Subcutaneous abdominal adipose tissue (tissue), 5 donors: ENCODE measurements around the gene THAP3.

ENCODE experiments used
- H3K27ac ChIP-seq: one replicate; pipeline ENCODE4 v1.7.0; 2013; ENCODE audit warnings: low read depth, mild to moderate bottlenecking, inconsistent platforms, low read length, moderate library complexity
- H3K27me3 ChIP-seq, 5 donors: one replicate each; pipeline ENCODE4 v1.7.0; 2013; ENCODE audit warnings: low read length in 5 of 5, inconsistent platforms in 1 of 5; ENCODE audit not compliant: control insufficient read depth in 5 of 5, insufficient read depth in 4 of 5
- H3K36me3 ChIP-seq, 5 donors: one replicate each; pipeline ENCODE4 v1.7.0; 2013; ENCODE audit warnings: low read length in 5 of 5; ENCODE audit not compliant: control insufficient read depth in 5 of 5, insufficient read depth in 5 of 5
- H3K4me1 ChIP-seq, 5 donors: one replicate each; pipeline ENCODE4 v1.7.0; 2013; ENCODE audit warnings: low read length in 5 of 5, mild to moderate bottlenecking in 3 of 5, moderate library complexity in 1 of 5; ENCODE audit not compliant: control insufficient read depth in 5 of 5, insufficient read depth in 5 of 5
- H3K4me3 ChIP-seq, 5 donors: one replicate each; pipeline ENCODE4 v1.7.0; 2013; ENCODE audit warnings: low read length in 5 of 5, low read depth in 1 of 5
- H3K9ac ChIP-seq, 5 donors: one replicate each; pipeline ENCODE4 v1.7.0; 2013; ENCODE audit warnings: low read length in 5 of 5, mild to moderate bottlenecking in 4 of 5, moderate library complexity in 3 of 5
- H3K9me3 ChIP-seq, 5 donors: one replicate each; pipeline ENCODE4 v1.7.0; 2013; ENCODE audit warnings: low read length in 5 of 5; ENCODE audit not compliant: control insufficient read depth in 5 of 5
- donor health status: healthy.
- donor health status: healthy.
- donor health status: healthy.
- donor health status: healthy.
- donor health status: healthy.

The THAP3 gene

GRCh38 chr1:6591644-6592043, 33.0 kb upstream of the THAP3 start:
- Histone ChIP-seq H3K9me3 (no peaks in the 10 kb centered on the region), H3K27ac (no peak overlapping the region), H3K4me1 (peaks cover 4 to 87% (median 57%) of the 10 kb centered on the region in 5 donors), H3K27me3 (no peaks in the 10 kb centered on the region), H3K4me3 (peak overlapping the region in 1 of 5 donors; percentile 16), H3K9ac (no peak overlapping the region), H3K36me3 (peaks cover 0 to 99% (median 88%) of the 10 kb centered on the region in 5 donors)

- H3K27me3 ChIP-seq, result no peaks in the 10 kb centered on the region
- H3K9me3 ChIP-seq, result no peaks in the 10 kb centered on the region
- H3K9ac ChIP-seq, result no peak overlapping the region
- H3K4me3 ChIP-seq, result no peak overlapping the region
- H3K36me3 ChIP-seq, result peaks cover 0 to 99% (median 90%) of the 10 kb centered on the region in 5 donors
- H3K27ac ChIP-seq, result no peak overlapping the region
- H3K4me1 ChIP-seq, result peaks cover 5 to 87% (median 57%) of the 10 kb centered on the region in 5 donors
Observed at GRCh38 chr1:6592441-6592840, 32.2 kb upstream of the THAP3 start.

DNA sequence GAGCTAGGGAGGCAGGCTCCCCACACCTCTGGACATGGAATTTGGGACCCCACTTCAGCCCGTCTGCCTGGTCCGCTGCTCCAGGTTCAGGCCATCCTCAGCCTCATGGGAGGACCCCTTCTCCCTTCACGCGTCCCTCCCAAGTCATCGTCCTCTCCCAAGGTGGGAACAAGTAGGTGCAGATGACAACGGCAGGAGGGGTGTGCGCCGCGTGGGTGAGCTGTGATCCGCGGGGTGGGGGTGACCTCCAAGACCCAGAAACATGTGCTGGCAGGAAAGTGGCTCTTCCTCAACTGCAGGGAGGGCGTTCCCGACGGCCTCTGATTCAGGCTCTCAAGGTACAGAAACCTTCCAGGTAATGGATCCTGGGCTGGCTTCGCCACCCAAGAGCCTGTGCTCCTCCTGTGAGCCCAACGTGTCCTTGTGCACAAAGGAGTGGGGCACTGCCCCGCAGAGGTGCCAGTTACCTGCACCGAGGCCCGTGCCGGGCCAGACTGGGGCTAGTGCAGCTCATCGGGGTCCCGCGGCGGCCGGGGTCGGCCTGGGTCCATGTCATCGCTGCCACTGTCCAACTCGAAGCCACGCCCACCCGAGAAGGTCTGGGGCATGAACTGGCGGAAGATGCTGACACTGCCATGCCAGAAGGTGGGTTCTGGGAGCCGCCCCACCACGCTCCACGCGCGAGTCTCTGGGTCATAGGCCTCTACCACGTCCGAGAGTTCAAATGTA, 31.6 kb upstream of the THAP3 start:
- H3K9me3 ChIP-seq, result no peaks in the 10 kb centered on the region
- H3K36me3 ChIP-seq, result peaks cover 0 to 99% (median 90%) of the 10 kb centered on the region in 5 donors
- H3K27ac ChIP-seq, result no peak overlapping the region
- H3K9ac ChIP-seq, result no peak overlapping the region
- H3K4me1 ChIP-seq, result peaks cover 10 to 87% (median 58%) of the 10 kb centered on the region in 5 donors
- no peaks in the 10 kb centered on the region for H3K27me3 ChIP-seq
- no peak overlapping the region for H3K4me3 ChIP-seq

DNA sequence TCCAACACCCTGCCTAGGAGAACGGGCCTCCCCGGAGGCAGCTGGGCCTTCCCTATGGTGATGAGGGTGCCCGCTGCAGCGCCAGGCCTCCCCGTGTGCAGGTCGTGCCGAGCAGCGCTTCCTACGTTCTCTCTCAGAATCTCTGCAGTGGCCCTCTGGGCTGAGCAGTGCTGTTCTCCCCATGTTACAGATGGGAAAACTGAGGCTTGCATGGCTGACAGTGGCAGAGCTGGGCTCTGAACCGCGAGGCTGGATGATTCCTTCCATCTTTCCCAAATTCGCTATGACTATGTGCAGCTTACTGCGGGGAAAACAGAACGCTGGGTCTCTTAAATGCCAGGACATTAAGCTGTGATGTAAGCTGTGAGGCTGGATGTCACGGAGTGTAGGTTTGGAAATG, 30.9 kb upstream of the THAP3 start:
- no peak overlapping the region for H3K27ac ChIP-seq
- H3K9me3 ChIP-seq, result no peaks in the 10 kb centered on the region
- H3K9ac ChIP-seq, result no peak overlapping the region
- H3K36me3 ChIP-seq, result peaks cover 0 to 98% (median 82%) of the 10 kb centered on the region in 5 donors
- no peaks in the 10 kb centered on the region for H3K27me3 ChIP-seq
- H3K4me3 ChIP-seq, result no peak overlapping the region
- H3K4me1 ChIP-seq, result peaks cover 10 to 88% (median 62%) of the 10 kb centered on the region in 5 donors

DNA sequence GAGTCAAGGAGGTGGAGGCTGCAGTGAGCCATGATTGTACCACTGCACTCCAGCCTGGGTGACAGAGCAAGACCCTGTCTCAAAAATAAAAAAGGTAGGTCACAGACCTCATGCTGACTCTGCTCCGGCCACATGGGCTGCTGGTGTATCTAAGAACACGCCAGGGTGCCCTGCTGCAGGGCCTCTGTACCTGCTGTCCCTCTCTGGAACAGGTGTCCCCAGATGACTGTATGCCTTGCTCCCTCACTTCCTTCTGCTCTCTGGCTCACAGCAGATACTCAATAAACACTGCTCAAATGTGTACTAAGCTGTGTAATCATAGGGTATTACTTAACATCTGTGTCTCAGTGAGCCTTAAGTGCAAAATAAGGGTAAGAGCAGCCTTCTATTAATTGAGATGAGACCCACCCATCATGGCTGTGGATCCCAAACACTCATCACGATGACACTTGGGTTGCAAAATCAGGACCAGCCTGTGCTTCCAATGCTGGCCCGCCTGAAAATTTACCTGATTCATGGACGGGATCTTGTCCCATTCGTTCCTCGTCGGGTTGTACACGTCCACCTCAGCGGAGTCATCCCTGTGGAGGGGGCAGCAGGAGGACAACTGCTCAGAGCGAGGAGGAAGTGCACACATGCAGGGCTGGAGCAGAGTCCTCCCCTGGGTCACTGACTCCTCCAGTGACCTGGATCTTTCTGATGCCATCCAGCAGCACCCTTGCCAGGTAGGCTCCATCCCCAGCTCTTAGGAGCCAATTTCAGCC, 29.5 kb upstream of the THAP3 start:
- H3K27me3 ChIP-seq, result no peaks in the 10 kb centered on the region
- no peak overlapping the region for H3K4me3 ChIP-seq
- H3K4me1 ChIP-seq, result peaks cover 15 to 88% (median 69%) of the 10 kb centered on the region in 5 donors
- H3K36me3 ChIP-seq, result peaks cover 0 to 92% (median 75%) of the 10 kb centered on the region in 5 donors
- no peaks in the 10 kb centered on the region for H3K9me3 ChIP-seq
- no peak overlapping the region for H3K27ac ChIP-seq
- H3K9ac ChIP-seq, result no peak overlapping the region

DNA sequence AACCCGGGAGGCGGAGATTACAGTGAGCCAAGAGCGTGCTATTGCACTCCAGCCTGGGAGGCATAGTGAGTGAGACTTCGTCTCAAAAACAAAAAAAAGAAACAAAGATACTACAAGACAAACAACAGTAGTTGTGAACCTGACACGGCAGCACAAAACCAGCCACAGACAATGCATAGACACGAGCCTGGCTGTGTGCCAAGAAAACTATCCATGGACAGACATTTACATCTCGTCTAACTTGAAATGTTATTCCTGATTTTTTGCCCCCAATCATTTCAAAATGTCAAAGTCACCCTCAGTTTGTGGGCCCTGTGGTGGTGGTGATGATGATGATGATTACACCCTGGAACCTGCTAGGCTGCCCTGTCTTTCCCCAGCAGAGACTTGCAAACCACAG, 28.3 kb upstream of the THAP3 start:
- Histone ChIP-seq H3K9me3 (no peaks in the 10 kb centered on the region), H3K4me1 (peaks cover 17 to 86% (median 65%) of the 10 kb centered on the region in 5 donors), H3K9ac (peak overlapping the region in 2 of 5 donors; percentile 8 to 60), H3K36me3 (peaks cover 0 to 81% (median 68%) of the 10 kb centered on the region in 5 donors), H3K27ac (peak overlapping the region; percentile 100), H3K27me3 (no peaks in the 10 kb centered on the region), H3K4me3 (peak overlapping the region in 3 of 5 donors; percentile 12 to 49 (median 40))

- Histone ChIP-seq H3K9me3 (no peaks in the 10 kb centered on the region), H3K4me3 (peak overlapping the region in 4 of 5 donors; percentile 7 to 49 (median 26)), H3K27ac (peak overlapping the region; percentile 100), H3K36me3 (peaks cover 0 to 73% (median 61%) of the 10 kb centered on the region in 5 donors), H3K4me1 (peaks cover 16 to 83% (median 63%) of the 10 kb centered on the region in 5 donors), H3K9ac (peak overlapping the region in 2 of 5 donors; percentile 8 to 60), H3K27me3 (no peaks in the 10 kb centered on the region)
Observed at GRCh38 chr1:6596886-6597776, 27.5 kb upstream of the THAP3 start.

- Histone ChIP-seq H3K9ac (peak overlapping the region in 1 of 5 donors; percentile 57), H3K4me1 (peaks cover 16 to 77% (median 56%) of the 10 kb centered on the region in 5 donors), H3K9me3 (no peaks in the 10 kb centered on the region), H3K4me3 (peak overlapping the region in 3 of 5 donors; percentile 12 to 38 (median 19)), H3K36me3 (peaks cover 0 to 67% (median 55%) of the 10 kb centered on the region in 5 donors), H3K27me3 (no peaks in the 10 kb centered on the region), H3K27ac (peak overlapping the region; percentile 100)
Observed at GRCh38 chr1:6597777-6598131, 26.9 kb upstream of the THAP3 start.

DNA sequence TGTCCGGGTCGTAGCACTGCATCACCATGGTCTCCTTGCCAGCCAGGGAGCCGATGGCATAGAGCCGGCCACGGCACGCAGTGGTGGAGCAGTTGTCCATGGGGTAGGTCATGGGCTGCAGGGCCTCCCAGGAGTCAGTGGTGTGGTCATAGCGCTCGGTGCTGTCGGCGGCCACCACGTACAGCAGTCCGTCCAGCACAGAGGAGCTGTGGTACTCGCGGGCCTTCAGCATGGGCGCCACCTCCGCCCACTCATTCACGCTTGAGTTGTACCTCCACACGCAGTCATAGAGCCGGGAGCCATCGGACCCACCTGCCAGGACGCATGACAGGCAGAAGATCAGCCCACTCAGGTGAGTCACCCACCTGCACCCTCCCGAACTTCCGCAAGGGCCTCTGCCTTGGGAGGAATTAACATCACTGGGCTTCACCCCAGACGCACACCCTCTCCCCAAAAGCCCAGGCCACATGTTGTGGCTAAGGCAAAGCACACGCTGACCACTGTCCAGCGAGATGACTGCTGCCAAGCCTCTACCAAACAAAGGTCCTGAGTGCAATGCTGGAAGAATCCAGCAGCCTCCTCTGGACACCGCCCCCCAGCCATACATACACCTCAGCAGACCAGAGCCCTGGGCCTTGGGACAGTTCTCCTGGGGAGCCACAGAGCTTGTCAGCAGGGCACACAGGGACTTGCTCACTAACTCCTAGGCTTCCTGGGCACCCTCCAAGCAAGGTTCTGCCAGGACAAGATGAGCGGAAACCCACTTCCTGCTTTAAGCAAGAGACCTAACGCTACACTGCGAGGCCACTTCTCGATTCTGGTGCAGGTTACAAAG, 25.3 kb upstream of the THAP3 start:
- peaks cover 19 to 84% (median 61%) of the 10 kb centered on the region in 5 donors for H3K4me1 ChIP-seq
- peaks cover 0 to 50% (median 39%) of the 10 kb centered on the region in 5 donors for H3K36me3 ChIP-seq
- no peaks in the 10 kb centered on the region for H3K27me3 ChIP-seq
- peak overlapping the region; percentile 93 to 99 (median 96) for H3K4me3 ChIP-seq
- H3K9me3 ChIP-seq, result no peaks in the 10 kb centered on the region
- H3K27ac ChIP-seq, result peak overlapping the region; percentile 100
- H3K9ac ChIP-seq, result peak overlapping the region in 4 of 5 donors; percentile 26 to 85 (median 64)
